GM10248 (cell line): ENCODE data around the gene TBC1D9B.

Experiments used
- CTCF ChIA-PET: fragments of 300-600 bp; sonication (Branson Sonifier 250); formaldehyde crosslinking; extraction: SDS; loops from one replicate; lab custom pipeline; 2021; ENCODE audit warnings: antibody characterized with exemption; lab: Yijun Ruan, JAX
- POLR2A ChIA-PET: fragments of 350-650 bp; sonication (Branson Sonifier 250); formaldehyde crosslinking; extraction: SDS; loops from one replicate; lab custom pipeline; 2020; ENCODE audit warnings: antibody characterized with exemption; lab: Yijun Ruan, JAX
- DNase-seq: peaks from one replicate; pipeline ENCODE4 v3.0.0; 2012; ENCODE audit errors: extremely low spot score
- CTCF ChIP-seq: IDR thresholded peaks from 2 replicates; pipeline ENCODE4 v1.5.1; 2012; ENCODE audit warnings: mild to moderate bottlenecking, low read depth; ENCODE audit errors: extremely low read depth, missing control alignments, control extremely low read depth

Gene TBC1D9B

GRCh38 chr5:179833709-179834070 lies 74.0 kb downstream of the TBC1D9B start:
- no peak for TF ChIP-seq CTCF
- ChIA-PET CTCF (no interaction called here), POLR2A (interaction anchor here (0.8 to 3.6 kb wide), 2 partner anchors 11 to 14 kb away, joined by 3 to 13 read pairs; partner anchors contain the start of gene SQSTM1)

GRCh38 chr5:179833056-179833708 lies 74.5 kb downstream of the TBC1D9B start:
- no peak for DNase-seq
- TF ChIP-seq CTCF = no peak
- POLR2A ChIA-PET = interaction anchor here (0.8 to 3.6 kb wide), 3 partner anchors 11 to 209 kb away, joined by 3 to 13 read pairs (median 3); partner anchors contain the start of gene SQSTM1
- CTCF ChIA-PET = interaction anchor here (1.2 kb wide), 1 partner anchor 11 kb away, joined by 3 read pairs; no protein-coding TSS in a partner anchor

More at GRCh38 chr5:179833709-179834070, 74.0 kb downstream of the TBC1D9B start:
- DNase-seq = no peak

- CTCF ChIA-PET = interaction anchor here (1.2 to 2.4 kb wide), 2 partner anchors 10 to 30 kb away, joined by 3 to 5 read pairs; no protein-coding TSS in a partner anchor
- no peak for DNase-seq
- POLR2A ChIA-PET = interaction anchor here (0.8 to 3.6 kb wide), 3 partner anchors 10 to 208 kb away, joined by 3 to 13 read pairs (median 5); partner anchors contain the start of gene SQSTM1
- TF ChIP-seq CTCF = no peak
Measured at GRCh38 chr5:179832039-179832745, 75.5 kb downstream of the TBC1D9B start.

- no peak for TF ChIP-seq CTCF
- POLR2A ChIA-PET = interaction anchor here (1.2 to 3.6 kb wide), 3 partner anchors 9 to 59 kb away, joined by 3 to 13 read pairs (median 5); partner anchors contain the start of gene SQSTM1
- CTCF ChIA-PET = interaction anchor here (2.4 kb wide), 1 partner anchor 29 kb away, joined by 5 read pairs; no protein-coding TSS in a partner anchor
- DNase-seq = no peak
Measured at GRCh38 chr5:179830818-179831468, 76.8 kb downstream of the TBC1D9B start.

- CTCF ChIA-PET = interaction anchor here (2.4 kb wide), 1 partner anchor 28 kb away, joined by 5 read pairs; no protein-coding TSS in a partner anchor
- DNase-seq = no peak
- POLR2A ChIA-PET = interaction anchor here (1.2 to 3.6 kb wide), 3 partner anchors 8 to 10 kb away, joined by 4 to 13 read pairs (median 5); partner anchors contain the start of gene SQSTM1
- TF ChIP-seq CTCF = no peak
Measured at GRCh38 chr5:179829732-179830435, 77.8 kb downstream of the TBC1D9B start.
